Calu3 (cell line): ENCODE data around the gene TGM3. TPM values are rescaled to one million over a fixed set of nuclear protein-coding genes. Genes with fewer than 3 reads are reported as not detected.

Experiments
- BruUV-seq: library from RNA; stranded (reverse); fragments of 400-500 nt; replicated peaks from 2 replicates; lab custom pipeline; 2021; lab: Mats Ljungman, UMichigan
- CTCF ChIA-PET: fragments of 300-600 bp; sonication (Branson Sonifier 250); formaldehyde crosslinking; loops from one replicate; lab custom pipeline; 2022; ENCODE audit warnings: antibody characterized with exemption; lab: Charles Lee
- DNase-seq: peaks from one replicate; pipeline ENCODE4 v3.0.0; 2022
- H3K27ac Mint-ChIP-seq: one replicate; pipeline ENCODE4 v1.8.0; 2022; ENCODE audit warnings: mixed read lengths; ENCODE audit not compliant: unreplicated experiment
- H3K27me3 Mint-ChIP-seq: one replicate; pipeline ENCODE4 v1.8.0; 2022; ENCODE audit warnings: mixed read lengths; ENCODE audit not compliant: unreplicated experiment
- H3K36me3 Mint-ChIP-seq: one replicate; pipeline ENCODE4 v1.8.0; 2022; ENCODE audit warnings: mild to moderate bottlenecking, moderate library complexity, mixed read lengths; ENCODE audit not compliant: insufficient read depth, unreplicated experiment
- H3K4me1 Mint-ChIP-seq: one replicate; pipeline ENCODE4 v1.8.0; 2022; ENCODE audit warnings: mild to moderate bottlenecking, low read depth, mixed read lengths; ENCODE audit not compliant: unreplicated experiment
- H3K4me3 Mint-ChIP-seq: one replicate; pipeline ENCODE4 v1.8.0; 2022; ENCODE audit warnings: mild to moderate bottlenecking, low read depth, moderate library complexity, mixed read lengths; ENCODE audit not compliant: unreplicated experiment
- H3K9me3 Mint-ChIP-seq: one replicate; pipeline ENCODE4 v1.8.0; 2022; ENCODE audit warnings: low read depth, mixed read lengths; ENCODE audit not compliant: unreplicated experiment
- intact Hi-C: fragments of 100-400 bp; cut with micrococcal nuclease; formaldehyde crosslinking; loops from one replicate; pipeline ENCODE4 v1.10.0; 2022; ENCODE audit not compliant: unreplicated experiment
- total RNA-seq: library from RNA; stranded (reverse); gene quantifications from 2 replicates; pipeline ENCODE4 v1.2.3, GENCODE V29; 2022
- TF ChIP-seq, protein P1 (sequence below): fragments of 200-600 bp; IDR thresholded peaks from one replicate; pipeline ENCODE4 v1.8.0; 2022; ENCODE audit warnings: antibody characterized with exemption; ENCODE audit not compliant: unreplicated experiment

TGM3 gene
- total RNA-seq, 1 experiment from 2014 or later = not detected

DNA sequence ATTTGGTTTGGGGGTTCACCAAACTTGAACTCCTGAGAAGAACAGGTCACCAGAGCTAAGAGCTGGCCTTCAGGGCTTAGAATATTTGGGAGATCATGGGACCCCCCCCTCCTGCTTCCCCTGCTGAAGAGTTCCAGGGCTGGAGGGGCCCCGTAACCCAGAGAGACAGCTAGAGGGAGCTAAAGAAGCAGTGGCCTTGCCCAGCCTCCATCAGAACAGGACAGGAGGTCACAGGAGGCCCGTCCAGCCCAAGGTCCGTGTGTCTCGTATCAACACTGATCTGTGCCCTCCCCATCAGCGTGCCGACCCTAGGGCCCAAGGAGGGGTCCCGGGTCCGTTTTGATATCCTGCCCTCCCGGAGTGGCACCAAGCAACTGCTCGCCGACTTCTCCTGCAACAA, 44.3 kb downstream of the TGM3 start:
- H3K27ac Mint-ChIP-seq = no peak overlapping the region
- no peak for DNase-seq
- no TSS peak for BruUV-seq
- intact Hi-C loops = no loop called here
- H3K4me3 Mint-ChIP-seq = no peak overlapping the region
- no peaks in the 10 kb centered on the region for H3K36me3 Mint-ChIP-seq
- CTCF ChIA-PET = no interaction called here
- H3K27me3 Mint-ChIP-seq = peaks cover 18% of the 10 kb centered on the region
- TF ChIP-seq, protein P1, sequence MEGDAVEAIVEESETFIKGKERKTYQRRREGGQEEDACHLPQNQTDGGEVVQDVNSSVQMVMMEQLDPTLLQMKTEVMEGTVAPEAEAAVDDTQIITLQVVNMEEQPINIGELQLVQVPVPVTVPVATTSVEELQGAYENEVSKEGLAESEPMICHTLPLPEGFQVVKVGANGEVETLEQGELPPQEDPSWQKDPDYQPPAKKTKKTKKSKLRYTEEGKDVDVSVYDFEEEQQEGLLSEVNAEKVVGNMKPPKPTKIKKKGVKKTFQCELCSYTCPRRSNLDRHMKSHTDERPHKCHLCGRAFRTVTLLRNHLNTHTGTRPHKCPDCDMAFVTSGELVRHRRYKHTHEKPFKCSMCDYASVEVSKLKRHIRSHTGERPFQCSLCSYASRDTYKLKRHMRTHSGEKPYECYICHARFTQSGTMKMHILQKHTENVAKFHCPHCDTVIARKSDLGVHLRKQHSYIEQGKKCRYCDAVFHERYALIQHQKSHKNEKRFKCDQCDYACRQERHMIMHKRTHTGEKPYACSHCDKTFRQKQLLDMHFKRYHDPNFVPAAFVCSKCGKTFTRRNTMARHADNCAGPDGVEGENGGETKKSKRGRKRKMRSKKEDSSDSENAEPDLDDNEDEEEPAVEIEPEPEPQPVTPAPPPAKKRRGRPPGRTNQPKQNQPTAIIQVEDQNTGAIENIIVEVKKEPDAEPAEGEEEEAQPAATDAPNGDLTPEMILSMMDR = no peak
- no peaks in the 10 kb centered on the region for H3K4me1 Mint-ChIP-seq
- no peaks in the 10 kb centered on the region for H3K9me3 Mint-ChIP-seq

DNA sequence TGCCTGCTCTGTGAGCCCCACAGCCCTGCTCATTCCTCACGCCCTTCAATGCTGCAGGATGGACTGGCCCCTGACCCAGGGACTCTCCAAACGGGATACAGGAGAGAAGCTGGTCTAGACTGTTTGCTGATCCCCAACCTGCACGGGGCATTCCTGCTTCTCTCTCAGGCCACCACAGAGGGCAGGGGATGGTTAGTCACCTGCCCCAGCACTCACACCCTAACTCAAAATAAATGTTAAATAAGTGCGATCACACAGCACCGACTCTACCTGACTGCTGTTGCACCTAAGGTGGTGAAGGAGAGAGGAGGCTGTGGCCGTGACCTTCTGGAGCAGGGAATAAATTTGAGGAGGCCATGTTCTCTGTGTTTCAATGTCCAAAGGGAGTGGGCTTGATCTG, 45.0 kb downstream of the TGM3 start:
- DNase-seq = no peak
- no peaks in the 10 kb centered on the region for H3K36me3 Mint-ChIP-seq
- no TSS peak for BruUV-seq
- TF ChIP-seq, protein P1 = no peak
- no peak overlapping the region for H3K4me3 Mint-ChIP-seq
- peaks cover 25% of the 10 kb centered on the region for H3K27me3 Mint-ChIP-seq
- H3K9me3 Mint-ChIP-seq = no peaks in the 10 kb centered on the region
- no peak overlapping the region for H3K27ac Mint-ChIP-seq
- intact Hi-C loops = no loop called here
- CTCF ChIA-PET = no interaction called here
- H3K4me1 Mint-ChIP-seq = no peaks in the 10 kb centered on the region

DNA sequence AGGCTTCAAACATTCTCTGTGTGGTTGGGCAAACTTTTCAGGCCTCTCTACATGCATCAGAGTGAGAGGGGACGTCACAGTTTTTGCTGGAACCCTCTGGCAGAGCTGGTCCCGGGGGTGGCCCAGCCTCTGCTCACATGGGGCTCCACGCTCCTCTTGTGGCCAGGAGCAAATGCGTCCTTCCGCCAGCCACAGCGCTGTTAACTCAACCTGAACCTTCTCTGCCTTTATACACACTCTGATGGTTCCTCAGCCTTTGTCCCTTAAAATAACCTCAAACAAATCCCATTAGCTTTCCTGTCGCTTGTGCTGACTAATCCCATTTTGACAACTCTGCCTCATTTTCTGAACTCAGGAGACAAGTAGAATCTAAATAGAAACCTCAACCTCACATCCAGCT, 45.5 kb downstream of the TGM3 start:
- Mint-ChIP-seq H3K27ac (no peak overlapping the region), H3K4me3 (no peak overlapping the region), H3K9me3 (no peaks in the 10 kb centered on the region), H3K36me3 (no peaks in the 10 kb centered on the region), H3K27me3 (peaks cover 30% of the 10 kb centered on the region), H3K4me1 (no peaks in the 10 kb centered on the region)
- CTCF ChIA-PET = no interaction called here
- BruUV-seq = no TSS peak
- intact Hi-C loops = no loop called here
- DNase-seq = no peak
- TF ChIP-seq, protein P1 = no peak

DNA sequence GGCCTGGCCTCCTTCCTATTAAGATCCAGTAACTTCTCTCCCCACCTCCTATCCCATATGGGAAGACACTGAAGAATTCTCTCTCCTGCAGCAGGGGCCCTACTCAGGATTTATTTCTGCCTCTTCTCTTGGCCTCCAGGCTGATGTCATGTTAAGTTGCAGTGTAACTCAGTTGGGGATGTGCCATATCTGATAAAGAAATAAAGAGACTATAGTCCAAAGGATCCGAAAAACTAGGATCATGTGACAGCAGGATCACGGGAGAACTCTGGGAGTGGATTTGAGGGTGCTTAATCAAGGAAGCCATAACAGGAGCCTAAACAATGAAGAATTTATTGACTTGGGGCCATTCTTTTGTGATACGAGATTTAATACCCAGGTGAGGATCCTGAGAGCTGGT, 46.4 kb downstream of the TGM3 start:
- Mint-ChIP-seq H3K4me3 (no peak overlapping the region), H3K27me3 (peaks cover 30% of the 10 kb centered on the region), H3K9me3 (no peaks in the 10 kb centered on the region), H3K36me3 (no peaks in the 10 kb centered on the region), H3K27ac (no peak overlapping the region), H3K4me1 (no peaks in the 10 kb centered on the region)
- CTCF ChIA-PET = no interaction called here
- TF ChIP-seq, protein P1 = no peak
- DNase-seq = no peak
- BruUV-seq = no TSS peak
- intact Hi-C loops = no loop called here
